H1 (cell line): ENCODE measurements around the gene DMAC2L. TPM values are rescaled to one million over a fixed set of nuclear protein-coding genes. Genes with fewer than 3 reads are reported as not detected.

Source experiments
- CTCF ChIA-PET: fragments of 300-600 bp; sonication (Branson Sonifier 250); formaldehyde crosslinking; loops from one replicate; lab custom pipeline; 2021; ENCODE audit not compliant: partially characterized antibody; lab: Charles Lee
- POLR2A ChIA-PET: fragments of 300-600 bp; sonication (Branson Sonifier 250); formaldehyde crosslinking; loops from one replicate; lab custom pipeline; 2021; ENCODE audit warnings: inconsistent platforms; ENCODE audit not compliant: partially characterized antibody; lab: Charles Lee
- DNase-seq, 2 experiments: peaks; one replicate each; pipeline versions ENCODE4 v3.0.0 to v3.0.0-alpha.2; 2010 to 2022; ENCODE audit warnings: low spot score in 2 of 2, low read depth in 1 of 2, mixed read lengths in 1 of 2
- FAIRE-seq: peaks from 2 replicates; lab custom pipeline; 2011; peaks lifted over from hg19 to GRCh38; lab: Jason Lieb, UNC
- H2AFZ ChIP-seq: 2 replicates; pipeline ENCODE4 v1.8.1; 2012; ENCODE audit warnings: low read length, inconsistent platforms
- H2AK5ac ChIP-seq: 2 replicates; pipeline ENCODE4 v1.6.1; 2013; ENCODE audit warnings: low read depth, low read length
- H2BK120ac ChIP-seq: replicated peaks from 2 replicates; pipeline ENCODE3; 2013; ENCODE audit warnings: low read depth, low read length, inconsistent platforms
- H2BK12ac ChIP-seq: 2 replicates; pipeline ENCODE4 v1.6.1; 2013; ENCODE audit warnings: low read depth, low read length
- H2BK15ac ChIP-seq: 2 replicates; pipeline ENCODE4 v1.6.1; 2013; ENCODE audit warnings: low read length
- H2BK20ac ChIP-seq: 2 replicates; pipeline ENCODE4 v1.6.1; 2013; ENCODE audit warnings: low read length
- H2BK5ac ChIP-seq: 2 replicates; pipeline ENCODE4 v1.6.1; 2013; ENCODE audit warnings: low read depth, low read length
- H3K14ac ChIP-seq: 2 replicates; pipeline ENCODE4 v1.6.1; 2013; ENCODE audit warnings: inconsistent platforms; ENCODE audit not compliant: insufficient read length
- H3K18ac ChIP-seq: 2 replicates; pipeline ENCODE4 v1.6.1; 2013; ENCODE audit warnings: low read length; ENCODE audit errors: extremely low read depth
- H3K23ac ChIP-seq: 2 replicates; pipeline ENCODE4 v1.6.1; 2013; ENCODE audit warnings: inconsistent platforms; ENCODE audit not compliant: insufficient read length
- H3K23me2 ChIP-seq: 2 replicates; pipeline ENCODE4 v1.6.1; 2013; ENCODE audit warnings: low read depth, low read length
- H3K27ac ChIP-seq: 2 replicates; pipeline ENCODE4 v1.6.1; 2011; ENCODE audit warnings: low read depth, low read length, inconsistent platforms
- H3K27me3 ChIP-seq, 4 experiments: replicated peaks in 1 of 4; 1 replicate in 1 of 4; 2 replicates in 3 of 4; pipeline versions ENCODE4 v1.6.1 to v1.8.1; 2011 to 2013; ENCODE audit warnings: low read length in 3 of 4, mild to moderate bottlenecking in 3 of 4, inconsistent platforms in 2 of 4, mixed read lengths in 2 of 4, moderate library complexity in 1 of 4; ENCODE audit not compliant: control insufficient read depth in 3 of 4, insufficient read depth in 3 of 4; ENCODE audit errors: extremely low read depth in 1 of 4
- H3K36me3 ChIP-seq, 4 experiments: 2 replicates each; pipeline versions ENCODE4 v1.6.1 to v1.8.1; 2011 to 2013; ENCODE audit warnings: mild to moderate bottlenecking in 4 of 4, low read length in 3 of 4, moderate library complexity in 2 of 4, control low read depth in 1 of 4, inconsistent platforms in 1 of 4; ENCODE audit not compliant: insufficient read depth in 4 of 4, control insufficient read depth in 2 of 4
- H3K4ac ChIP-seq: replicated peaks from 2 replicates; pipeline ENCODE3; 2013; ENCODE audit warnings: low read length, low read depth, mixed read lengths, inconsistent platforms; ENCODE audit not compliant: insufficient read length
- H3K4me1 ChIP-seq, 4 experiments: replicated peaks in 1 of 4; 1 replicate in 1 of 4; 2 replicates in 3 of 4; pipeline versions ENCODE4 v1.6.1 to v1.8.1; 2011 to 2013; ENCODE audit warnings: low read length in 3 of 4, inconsistent platforms in 2 of 4, mixed read lengths in 1 of 4; ENCODE audit not compliant: insufficient read depth in 4 of 4, control insufficient read depth in 3 of 4
- H3K4me2 ChIP-seq, 2 experiments: 2 replicates each; pipeline versions ENCODE4 v1.6.1 to v1.8.1; 2011 to 2013; ENCODE audit warnings: low read depth in 2 of 2, low read length in 2 of 2, control low read depth in 1 of 2, inconsistent platforms in 1 of 2, mild to moderate bottlenecking in 1 of 2; ENCODE audit not compliant: insufficient read depth in 1 of 2
- H3K4me3 ChIP-seq, 4 experiments: fragments of 200-600, 300-600 bp in 1 of 4; sonication (generic), shearing (Covaris generic), sonication (Bioruptor Twin) in 1 of 4; 2 replicates each; pipeline versions ENCODE4 v1.5.1 to v1.8.1; 2011 to 2016; ENCODE audit warnings: low read length in 4 of 4, low read depth in 3 of 4, control low read depth in 2 of 4, inconsistent platforms in 2 of 4, mild to moderate bottlenecking in 2 of 4, mixed read lengths in 1 of 4, moderate library complexity in 1 of 4; ENCODE audit not compliant: insufficient read depth in 2 of 4; ENCODE audit errors: extremely low read depth in 1 of 4
- H3K56ac ChIP-seq: replicated peaks from 2 replicates; pipeline ENCODE3; 2013; ENCODE audit warnings: low read depth, mild to moderate bottlenecking, mixed read lengths, low read length, inconsistent platforms; ENCODE audit not compliant: insufficient read length
- H3K79me1 ChIP-seq: 2 replicates; pipeline ENCODE4 v1.6.1; 2013; ENCODE audit warnings: low read depth, low read length, control low read depth
- H3K79me2 ChIP-seq, 2 experiments: 2 replicates each; pipeline versions ENCODE4 v1.6.1 to v1.8.1; 2012 to 2013; ENCODE audit warnings: low read length in 2 of 2, mild to moderate bottlenecking in 2 of 2, inconsistent platforms in 1 of 2; ENCODE audit not compliant: insufficient read depth in 2 of 2, control insufficient read depth in 1 of 2
- H3K9ac ChIP-seq, 4 experiments: replicated peaks in 1 of 4; 1 replicate in 1 of 4; 2 replicates in 3 of 4; pipeline versions ENCODE4 v1.6.1 to v1.8.1; 2011 to 2013; ENCODE audit warnings: low read depth in 3 of 4, low read length in 3 of 4, control low read depth in 2 of 4, mild to moderate bottlenecking in 2 of 4, moderate library complexity in 2 of 4, inconsistent platforms in 1 of 4; ENCODE audit errors: extremely low read depth in 1 of 4
- H3K9me3 ChIP-seq, 2 experiments: 2 replicates each; pipeline versions ENCODE4 v1.6.1 to v1.8.1; 2012 to 2013; ENCODE audit warnings: mild to moderate bottlenecking in 2 of 2, moderate library complexity in 2 of 2, control low read depth in 1 of 2, inconsistent platforms in 1 of 2, low read depth in 1 of 2, low read length in 1 of 2, mixed read lengths in 1 of 2; ENCODE audit not compliant: insufficient read depth in 2 of 2
- H4K20me1 ChIP-seq, 2 experiments: replicated peaks in 1 of 2; 2 replicates each; pipeline versions ENCODE3 to v1.8.1; 2011 to 2013; ENCODE audit warnings: inconsistent platforms in 2 of 2, low read length in 2 of 2, mild to moderate bottlenecking in 1 of 2; ENCODE audit not compliant: insufficient read depth in 2 of 2, control insufficient read depth in 1 of 2
- H4K5ac ChIP-seq: 2 replicates; pipeline ENCODE4 v1.6.1; 2013; ENCODE audit warnings: low read length, low read depth, mixed read lengths, inconsistent platforms; ENCODE audit not compliant: insufficient read length
- H4K8ac ChIP-seq: 2 replicates; pipeline ENCODE4 v1.8.0; 2013; ENCODE audit warnings: mild to moderate bottlenecking, moderate library complexity, low read length, inconsistent platforms; ENCODE audit not compliant: insufficient read depth; ENCODE audit errors: extremely low read depth
- H4K91ac ChIP-seq: replicated peaks from 2 replicates; pipeline ENCODE3; 2013; ENCODE audit warnings: low read length, mixed read lengths, inconsistent platforms; ENCODE audit not compliant: insufficient read length
- CREB1 ChIP-seq: IDR thresholded peaks from 2 replicates; pipeline ENCODE4 v1.6.1; 2012; ENCODE audit warnings: inconsistent platforms
- RAD21 ChIP-seq, 2 experiments: IDR thresholded peaks in 1 of 2; conservative IDR thresholded peaks in 1 of 2; 2 replicates each; pipeline ENCODE4 v1.6.1; 2011; ENCODE audit warnings: low read depth in 2 of 2, low read length in 2 of 2, improper control_type of control experiment in 1 of 2, inconsistent platforms in 1 of 2, mild to moderate bottlenecking in 1 of 2, moderate library complexity in 1 of 2
- RBBP5 ChIP-seq: IDR thresholded peaks from 2 replicates; pipeline ENCODE4 v1.7.1; 2012; ENCODE audit warnings: low read depth, mild to moderate bottlenecking, inconsistent platforms, low read length, moderate library complexity, borderline replicate concordance
- RXRA ChIP-seq: IDR thresholded peaks from 2 replicates; pipeline ENCODE4 v1.6.1; 2011; ENCODE audit warnings: low read depth, mild to moderate bottlenecking, low read length, moderate library complexity; ENCODE audit not compliant: insufficient read depth
- SP4 ChIP-seq: IDR thresholded peaks from 2 replicates; pipeline ENCODE4 v1.6.1; 2012; ENCODE audit warnings: low read length, inconsistent platforms
- YY1 ChIP-seq: IDR thresholded peaks from 2 replicates; pipeline ENCODE4 v1.6.1; 2011; ENCODE audit warnings: low read depth, mild to moderate bottlenecking, low read length
- ZNF274 ChIP-seq: IDR thresholded peaks from 2 replicates; pipeline ENCODE4 v1.7.0; 2012; ENCODE audit warnings: low read length, borderline replicate concordance; ENCODE audit errors: extremely low read depth
- WGBS, 2 experiments: shearing (Covaris generic) in 1 of 2; methylation state at CpG; one replicate each; pipeline versions ENCODE4 v1.1.6 to v1.1.7; 2013 to 2015; ENCODE audit warnings: low lambda C conversion rate in 2 of 2, mixed read lengths in 2 of 2, inconsistent platforms in 1 of 2, low coverage in 1 of 2, missing lambda C conversion rate in 1 of 2; ENCODE audit not compliant: insufficient replicate concordance in 2 of 2, insufficient coverage in 1 of 2, insufficient read length in 1 of 2; ENCODE audit errors: extremely low coverage in 1 of 2, missing lambda C conversion rate in 1 of 2; 5-methylcytosine and 5-hydroxymethylcytosine counted together
- polyA plus RNA-seq, 7 experiments: library from polyadenylated mRNA; depleted of rRNA in 3 of 7; stranded (reverse) in 5 of 7; unstranded in 2 of 7; fragments of >200 nt in 5 of 7; fragments of 200-250 nt in 2 of 7; gene quantifications; 1 replicate in 5 of 7; 2 replicates in 1 of 7; 4 replicates in 1 of 7; pipeline versions ENCODE4 v1.2.1 to v1.2.3, GENCODE V29; 2011 to 2013; ENCODE audit warnings: missing spikeins in 2 of 7, mixed read lengths in 2 of 7
- total RNA-seq: library from RNA; stranded (reverse); fragmentation: NEBNext Ultra II Directional; extraction: Animal tissue kit (Norgen Biotek cat#: 25700); gene quantifications from 2 replicates; pipeline ENCODE4 v1.2.1, GENCODE V29; 2021
- TF ChIP-seq, protein P1 (sequence below), 3 experiments: IDR thresholded peaks; 1 replicate in 2 of 3; 2 replicates in 1 of 3; pipeline versions ENCODE4 v1.5.1 to v1.6.1; 2011; ENCODE audit warnings: low read length in 3 of 3, mild to moderate bottlenecking in 3 of 3, inconsistent platforms in 2 of 3, low read depth in 1 of 3, moderate library complexity in 1 of 3; ENCODE audit not compliant: insufficient read depth in 1 of 3; ENCODE audit errors: control extremely low read depth in 1 of 3

Gene DMAC2L
- total and polyA plus RNA-seq, 2 of the 8 experiments (the other 6 are each of a cell fraction or from before 2014, with no cell fraction given), result 20.3 to 28.9 TPM

DNA sequence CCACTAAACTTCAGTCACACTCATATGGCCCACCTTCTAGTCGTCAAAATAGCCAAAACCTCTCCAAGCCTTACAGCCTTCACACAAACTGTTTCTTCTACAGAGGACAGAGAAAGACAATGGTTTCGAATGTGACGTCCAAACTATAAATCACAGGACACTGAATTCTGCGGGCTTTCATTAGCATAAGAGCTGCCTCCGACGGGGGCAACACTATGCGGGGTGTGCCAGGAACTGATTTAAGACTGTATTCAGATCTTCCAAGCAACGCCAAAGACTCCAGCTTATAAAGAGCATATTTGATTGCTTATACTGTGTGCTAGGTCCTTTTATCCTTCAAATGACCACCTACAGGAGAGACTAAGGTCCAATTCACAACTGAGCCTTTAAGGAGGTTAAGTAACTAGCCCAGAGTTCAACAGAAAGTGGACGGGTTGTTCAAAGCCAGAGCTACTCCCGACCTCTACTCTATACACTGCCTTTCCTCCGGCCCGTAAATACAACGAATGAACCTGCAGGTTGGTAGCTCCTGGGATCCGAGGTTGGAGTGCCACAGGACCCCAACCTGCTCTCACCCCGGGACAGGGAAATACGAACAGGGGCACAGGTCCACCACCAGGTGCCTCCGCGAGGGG, 670 bp upstream of the DMAC2L start:
- POLR2A ChIA-PET, result interaction anchor here (0.7 to 2.1 kb wide), 11 partner anchors 10 to 572 kb away, joined by 3 to 10 read pairs (median 3); partner anchors contain the start of gene CDKL1
- WGBS, 2 experiments, result 3% methylated on average over 18 of the region's 18 CpGs; no CpG with 5 or more reads in 1 of the 2 experiments

More for the DNA sequence above, 670 bp upstream of the DMAC2L start:
- Histone ChIP-seq H4K91ac (peak overlapping the region; percentile 61), H3K79me1 (no peaks in the 10 kb centered on the region; the same call in 1 of the 2 replicates), H4K20me1 (peaks cover 0 to 1% of the 10 kb centered on the region in 2 experiments), H2BK20ac (no peak overlapping the region), H3K27me3 (no peaks in the 10 kb centered on the region), H3K79me2 (peaks cover 3 to 63% of the 10 kb centered on the region in 2 experiments; a peak in 3 of 4 replicates), H2AFZ (peak overlapping the region; percentile 82), H3K27ac (peak overlapping the region; percentile 90)
- FAIRE-seq (no peak), DNase-seq (no peak)
- CTCF ChIA-PET, result interaction anchor here (0.8 to 3.1 kb wide), 10 partner anchors 9 to 200 kb away, joined by 3 to 13 read pairs (median 3); no protein-coding TSS in a partner anchor
- TF ChIP-seq RBBP5, result 0 out of 2 replicates have a peak, but pooled peaks have one; percentile 69
- TF ChIP-seq ZNF274, result no peak
- peak; percentile 24 to 26; a peak in 3 of 4 replicates for TF ChIP-seq RAD21 (IDR thresholded peaks at IDR 0.05 in 1 of 2, conservative IDR thresholded peaks at IDR 0.05 in 1 of 2; ENCODE audit: low read depth in 2 of 2, low read length in 2 of 2)
- no peak for TF ChIP-seq SP4
- TF ChIP-seq, protein P1, sequence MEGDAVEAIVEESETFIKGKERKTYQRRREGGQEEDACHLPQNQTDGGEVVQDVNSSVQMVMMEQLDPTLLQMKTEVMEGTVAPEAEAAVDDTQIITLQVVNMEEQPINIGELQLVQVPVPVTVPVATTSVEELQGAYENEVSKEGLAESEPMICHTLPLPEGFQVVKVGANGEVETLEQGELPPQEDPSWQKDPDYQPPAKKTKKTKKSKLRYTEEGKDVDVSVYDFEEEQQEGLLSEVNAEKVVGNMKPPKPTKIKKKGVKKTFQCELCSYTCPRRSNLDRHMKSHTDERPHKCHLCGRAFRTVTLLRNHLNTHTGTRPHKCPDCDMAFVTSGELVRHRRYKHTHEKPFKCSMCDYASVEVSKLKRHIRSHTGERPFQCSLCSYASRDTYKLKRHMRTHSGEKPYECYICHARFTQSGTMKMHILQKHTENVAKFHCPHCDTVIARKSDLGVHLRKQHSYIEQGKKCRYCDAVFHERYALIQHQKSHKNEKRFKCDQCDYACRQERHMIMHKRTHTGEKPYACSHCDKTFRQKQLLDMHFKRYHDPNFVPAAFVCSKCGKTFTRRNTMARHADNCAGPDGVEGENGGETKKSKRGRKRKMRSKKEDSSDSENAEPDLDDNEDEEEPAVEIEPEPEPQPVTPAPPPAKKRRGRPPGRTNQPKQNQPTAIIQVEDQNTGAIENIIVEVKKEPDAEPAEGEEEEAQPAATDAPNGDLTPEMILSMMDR (IDR thresholded peaks at IDR 0.05; ENCODE audit: control extremely low read depth in 1 of 3, insufficient read depth in 1 of 3, low read depth in 1 of 3, low read length in 3 of 3), result peak in 2 of 3 experiments; percentile 67 to 89; a peak in 2 of 4 replicates
- no peak for TF ChIP-seq YY1
- TF ChIP-seq RXRA, result no peak
- TF ChIP-seq CREB1, result no peak
- TF ChIP-seq, all 59 proteins: peak for 3
- Histone ChIP-seq H3K56ac (no peak overlapping the region), H3K4me2 (peak overlapping the region; percentile 78 to 88), H3K9ac (peak overlapping the region; percentile 68 to 86 (median 80)), H2AK5ac (no peak overlapping the region), H4K5ac (peak overlapping the region; percentile 20), H3K4me3 (peak overlapping the region; percentile 83 to 91 (median 86)), H2BK120ac (no peak overlapping the region), H3K36me3 (peaks cover 2 to 6% (median 5%) of the 10 kb centered on the region in 4 experiments; a peak in 3 of 8 replicates), H3K14ac (no peak overlapping the region), H3K4ac (no peak overlapping the region), H2BK15ac (0 out of 2 replicates have a peak overlapping the region, but pooled peaks have one; percentile 61), H3K23ac (no peak overlapping the region), H3K9me3 (no peaks in the 10 kb centered on the region; a peak in 2 of 4 replicates), H3K23me2 (no peaks in the 10 kb centered on the region; the same call in 1 of the 2 replicates), H2BK12ac (no peak overlapping the region), H2BK5ac (peak overlapping the region; percentile 93; the same call in 1 of the 2 replicates), H3K4me1 (peaks cover 0 to 5% (median 1%) of the 10 kb centered on the region in 4 experiments; a peak in 3 of 7 replicates), H3K18ac (peak overlapping the region; percentile 95), H4K8ac (no peak overlapping the region)
